GM12878 (cell line): ENCODE results near the gene TBCD. TPM values are rescaled to one million over a fixed set of nuclear protein-coding genes. Genes with fewer than 3 reads are reported as not detected.

Source experiments
- ATAC-seq: fragments of 200-7000 bp; cut with Tn5 transposase; 3 replicates; pipeline ENCODE4 v1.9.1; 2020; ENCODE audit warnings: mild to moderate bottlenecking, moderate library complexity
- BruUV-seq: library from RNA; stranded (reverse); fragments of 400-500 nt; replicated peaks from 2 replicates; lab custom pipeline; 2021; lab: Mats Ljungman, UMichigan
- CTCF ChIA-PET: fragments of 300-600 bp; sonication (Branson Sonifier 250); formaldehyde crosslinking; extraction: SDS; loops from one replicate; lab custom pipeline; 2021; ENCODE audit warnings: inconsistent platforms; lab: Yijun Ruan, JAX
- POLR2A ChIA-PET: fragments of 350-600 bp; formaldehyde crosslinking; extraction: SDS; loops from one replicate; lab custom pipeline; 2021; ENCODE audit warnings: inconsistent platforms; lab: Charles Lee
- RAD21 ChIA-PET: fragments of 300-600 bp; sonication (Branson Sonifier 250); formaldehyde crosslinking; loops from one replicate; lab custom pipeline; 2023; ENCODE audit warnings: antibody characterized with exemption; ENCODE audit not compliant: unreplicated experiment; lab: Charles Lee
- SMC1A ChIA-PET: fragments of 300-600 bp; sonication (Branson Sonifier 250); formaldehyde crosslinking; loops from one replicate; lab custom pipeline; 2023; ENCODE audit not compliant: unreplicated experiment, uncharacterized antibody; lab: Charles Lee
- DNase-seq: peaks from one replicate; pipeline ENCODE4 v3.0.0-alpha.2; 2011; ENCODE audit warnings: low read depth, low spot score
- FAIRE-seq: peaks from 3 replicates; lab custom pipeline; 2011; peaks lifted over from hg19 to GRCh38; lab: Jason Lieb, UNC
- H2AFZ ChIP-seq: 2 replicates; pipeline ENCODE4 v1.6.0; 2011; ENCODE audit warnings: low read depth, low read length, control low read depth; ENCODE audit not compliant: control insufficient read depth
- H3K27ac ChIP-seq: 2 replicates; pipeline ENCODE4 v1.5.1; 2011; ENCODE audit warnings: control low read depth; ENCODE audit not compliant: control insufficient read depth, insufficient read depth
- H3K27me3 ChIP-seq, 2 experiments: replicated peaks in 1 of 2; 2 replicates each; pipeline versions ENCODE4 v1.6.0 to v1.6.1; 2011; ENCODE audit warnings: low read length in 1 of 2; ENCODE audit not compliant: control insufficient read depth in 2 of 2, insufficient read depth in 2 of 2
- H3K36me3 ChIP-seq, 2 experiments: 2 replicates each; pipeline ENCODE4 v1.5.1; 2011; ENCODE audit warnings: low read length in 1 of 2; ENCODE audit not compliant: control insufficient read depth in 2 of 2, insufficient read depth in 2 of 2
- H3K4me1 ChIP-seq: 2 replicates; pipeline ENCODE4 v1.6.1; 2011; ENCODE audit warnings: mild to moderate bottlenecking, low read length, moderate library complexity, mixed read lengths; ENCODE audit not compliant: control insufficient read depth, insufficient read depth
- H3K4me2 ChIP-seq: 2 replicates; pipeline ENCODE4 v1.6.0; 2011; ENCODE audit warnings: control low read depth; ENCODE audit not compliant: control insufficient read depth, insufficient read depth
- H3K4me3 ChIP-seq: fragments of 200-600 bp; sonication (generic); 2 replicates; pipeline ENCODE4 v1.5.1; 2016
- H3K79me2 ChIP-seq: 2 replicates; pipeline ENCODE4 v1.6.0; 2011; ENCODE audit warnings: low read length; ENCODE audit not compliant: control insufficient read depth, insufficient read depth
- H3K9ac ChIP-seq: 2 replicates; pipeline ENCODE4 v1.8.0; 2011; ENCODE audit warnings: low read length, control low read depth, mixed read lengths; ENCODE audit not compliant: control insufficient read depth, insufficient read depth
- H3K9me3 ChIP-seq: replicated peaks from 3 replicates; pipeline ENCODE4 v1.5.1; 2011; ENCODE audit warnings: mild to moderate bottlenecking, low read length; ENCODE audit not compliant: control insufficient read depth, insufficient read depth
- H4K20me1 ChIP-seq: 2 replicates; pipeline ENCODE4 v1.6.0; 2011; ENCODE audit not compliant: control insufficient read depth, insufficient read depth
- CBX3 ChIP-seq: fragments of 200-600 bp; sonication (generic); IDR thresholded peaks from 2 replicates; pipeline ENCODE4 v1.6.1; 2016; ENCODE audit warnings: low read depth, borderline replicate concordance
- CREB1 ChIP-seq: IDR thresholded peaks from 2 replicates; pipeline ENCODE4 v1.6.1; 2012; ENCODE audit warnings: low read depth, mild to moderate bottlenecking, inconsistent platforms
- ETV6 ChIP-seq, 2 experiments: fragments of 450-650 bp in 1 of 2; IDR thresholded peaks in 1 of 2; conservative IDR thresholded peaks in 1 of 2; 2 replicates each; pipeline ENCODE4 v1.6.1; 2014; ENCODE audit warnings: antibody characterized with exemption in 1 of 2, borderline replicate concordance in 1 of 2, low read depth in 1 of 2, mild to moderate bottlenecking in 1 of 2, moderate library complexity in 1 of 2
- JUNB ChIP-seq: IDR thresholded peaks from 2 replicates; pipeline ENCODE4 v1.6.1; 2016; ENCODE audit warnings: antibody characterized with exemption, mild to moderate bottlenecking
- LARP7 ChIP-seq: fragments of 450-650 bp; IDR thresholded peaks from 2 replicates; pipeline ENCODE4 v1.6.1; 2017; ENCODE audit warnings: mild to moderate bottlenecking
- MYC ChIP-seq: IDR thresholded peaks from 2 replicates; pipeline ENCODE4 v1.6.1; 2011; ENCODE audit warnings: mild to moderate bottlenecking, low read length, moderate library complexity, inconsistent platforms; ENCODE audit not compliant: insufficient read depth, insufficient replicate concordance, insufficient read length, severe bottlenecking
- POU2F2 ChIP-seq: IDR thresholded peaks from 3 replicates; pipeline ENCODE4 v1.6.1; 2011; ENCODE audit warnings: low read depth, mild to moderate bottlenecking, low read length, borderline replicate concordance
- RCOR1 ChIP-seq: conservative IDR thresholded peaks from 2 replicates; pipeline ENCODE4 v1.6.1; 2012; ENCODE audit warnings: low read depth, low read length, improper control_type of control experiment
- SRF ChIP-seq, 2 experiments: IDR thresholded peaks; 2 replicates each; pipeline ENCODE4 v1.6.1; 2011; ENCODE audit warnings: low read depth in 2 of 2, low read length in 2 of 2, mild to moderate bottlenecking in 1 of 2, moderate library complexity in 1 of 2
- SUZ12 ChIP-seq: fragments of 200-600 bp; sonication (generic); IDR thresholded peaks from one replicate; pipeline ENCODE4 v1.6.1; 2018; ENCODE audit warnings: antibody characterized with exemption, mild to moderate bottlenecking; ENCODE audit not compliant: unreplicated experiment
- WGBS: methylation state at CpG from one replicate; pipeline ENCODE4 v1.1.6; 2016; ENCODE audit warnings: low lambda C conversion rate; ENCODE audit not compliant: insufficient replicate concordance, insufficient coverage; ENCODE audit errors: missing lambda C conversion rate; 5-methylcytosine and 5-hydroxymethylcytosine counted together
- in situ Hi-C: fragments of 300-500 bp; cut with MboI; formaldehyde crosslinking; loops from 9 replicates; pipeline ENCODE4 v1.14.3; 2018; ENCODE audit warnings: mixed read lengths
- intact Hi-C: fragments of 100-400 bp; cut with micrococcal nuclease; formaldehyde crosslinking; loops from one replicate; pipeline ENCODE4 v1.14.2; 2022; ENCODE audit not compliant: unreplicated experiment
- polyA plus RNA-seq, 11 experiments: library from polyadenylated mRNA; depleted of rRNA in 4 of 11; unstranded in 6 of 11; stranded (reverse) in 5 of 11; fragments of >200 nt; fragmentation: Nextera tagmentation in 4 of 11; fragmentation: Illumina TruSeq in 1 of 11; extraction: Ambion mirVana in 4 of 11; extraction: Trizol in 1 of 11; gene quantifications; 1 replicate in 1 of 11; 2 replicates in 10 of 11; pipeline versions ENCODE4 v1.2.1 to v1.2.3, GENCODE V29; 2011 to 2016; ENCODE audit warnings: inconsistent platforms in 2 of 11, missing spikeins in 2 of 11, low read depth in 1 of 11
- total RNA-seq, 4 experiments: library from RNA; depleted of rRNA in 3 of 4; stranded (reverse); fragments of >200 nt in 3 of 4; fragmentation: Illumina TruSeq in 1 of 4; extraction: Trizol in 1 of 4; gene quantifications; 2 replicates each; pipeline versions ENCODE4 v1.2.1 to v1.2.3, GENCODE V29; 2013 to 2021
- TF ChIP-seq, protein P1 (sequence below): fragments of 150-350 bp; IDR thresholded peaks from 2 replicates; pipeline ENCODE4 v1.6.1; 2016; ENCODE audit warnings: low read depth, low read length
- TF ChIP-seq, protein P2 (sequence below): IDR thresholded peaks from 2 replicates; pipeline ENCODE4 v1.6.1; 2011; ENCODE audit warnings: borderline replicate concordance, low read depth, mild to moderate bottlenecking, moderate library complexity, low read length; ENCODE audit not compliant: insufficient read depth, poor library complexity, severe bottlenecking

Gene TBCD
- total and polyA plus RNA-seq, 10 of the 15 experiments (the other 5 are each of a cell fraction or from before 2014, with no cell fraction given), result 10.3 to 114 (median 52.4) TPM

DNA sequence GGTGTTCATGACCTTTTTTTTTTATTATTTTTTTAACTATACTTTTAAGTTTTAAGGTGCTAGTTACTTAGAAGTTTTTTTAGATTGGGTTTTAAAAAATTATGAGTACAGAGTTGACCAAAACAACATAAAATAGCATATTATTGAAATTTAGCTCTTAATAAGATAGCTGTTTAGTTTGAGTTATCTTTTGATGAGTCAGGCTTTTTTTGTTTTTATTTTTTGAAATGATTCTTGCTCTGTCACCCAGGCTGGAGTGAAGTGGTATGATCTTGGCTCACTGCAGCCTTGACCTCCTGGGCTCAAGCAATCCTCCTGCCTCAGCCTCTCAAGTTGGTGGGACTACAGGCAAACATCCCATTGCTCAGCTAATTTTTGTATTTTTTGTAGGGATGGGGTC lies 74.3 kb downstream of the TBCD start:
- no peak overlapping the region for H3K4me2 ChIP-seq
- H3K27ac ChIP-seq, result no peak overlapping the region
- no peak for FAIRE-seq
- no peak overlapping the region for H3K9ac ChIP-seq
- no peaks in the 10 kb centered on the region for H3K79me2 ChIP-seq
- intact Hi-C loops, result no loop called here
- H2AFZ ChIP-seq, result no peak overlapping the region
- peaks cover 0 to 4% of the 10 kb centered on the region in 2 experiments; a peak in 3 of 4 replicates for H3K36me3 ChIP-seq
- ChIA-PET RAD21 (no interaction called here), CTCF (no interaction called here)
- no TSS peak for BruUV-seq
- in situ Hi-C loops, result no loop called here
- no peak overlapping the region for H3K4me3 ChIP-seq
- no peaks in the 10 kb centered on the region for H3K9me3 ChIP-seq
- no peaks in the 10 kb centered on the region for H4K20me1 ChIP-seq
- no peak for TF ChIP-seq SRF (IDR thresholded peaks at IDR 0.05; ENCODE audit: low read depth in 2 of 2, low read length in 2 of 2)
- TF ChIP-seq, protein P1, sequence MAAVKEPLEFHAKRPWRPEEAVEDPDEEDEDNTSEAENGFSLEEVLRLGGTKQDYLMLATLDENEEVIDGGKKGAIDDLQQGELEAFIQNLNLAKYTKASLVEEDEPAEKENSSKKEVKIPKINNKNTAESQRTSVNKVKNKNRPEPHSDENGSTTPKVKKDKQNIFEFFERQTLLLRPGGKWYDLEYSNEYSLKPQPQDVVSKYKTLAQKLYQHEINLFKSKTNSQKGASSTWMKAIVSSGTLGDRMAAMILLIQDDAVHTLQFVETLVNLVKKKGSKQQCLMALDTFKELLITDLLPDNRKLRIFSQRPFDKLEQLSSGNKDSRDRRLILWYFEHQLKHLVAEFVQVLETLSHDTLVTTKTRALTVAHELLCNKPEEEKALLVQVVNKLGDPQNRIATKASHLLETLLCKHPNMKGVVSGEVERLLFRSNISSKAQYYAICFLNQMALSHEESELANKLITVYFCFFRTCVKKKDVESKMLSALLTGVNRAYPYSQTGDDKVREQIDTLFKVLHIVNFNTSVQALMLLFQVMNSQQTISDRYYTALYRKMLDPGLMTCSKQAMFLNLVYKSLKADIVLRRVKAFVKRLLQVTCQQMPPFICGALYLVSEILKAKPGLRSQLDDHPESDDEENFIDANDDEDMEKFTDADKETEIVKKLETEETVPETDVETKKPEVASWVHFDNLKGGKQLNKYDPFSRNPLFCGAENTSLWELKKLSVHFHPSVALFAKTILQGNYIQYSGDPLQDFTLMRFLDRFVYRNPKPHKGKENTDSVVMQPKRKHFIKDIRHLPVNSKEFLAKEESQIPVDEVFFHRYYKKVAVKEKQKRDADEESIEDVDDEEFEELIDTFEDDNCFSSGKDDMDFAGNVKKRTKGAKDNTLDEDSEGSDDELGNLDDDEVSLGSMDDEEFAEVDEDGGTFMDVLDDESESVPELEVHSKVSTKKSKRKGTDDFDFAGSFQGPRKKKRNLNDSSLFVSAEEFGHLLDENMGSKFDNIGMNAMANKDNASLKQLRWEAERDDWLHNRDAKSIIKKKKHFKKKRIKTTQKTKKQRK, result no peak
- TF ChIP-seq CREB1, result no peak
- TF ChIP-seq SUZ12, result no peak
- TF ChIP-seq, all 136 proteins: peak for 0
- ChIA-PET POLR2A (no interaction called here), SMC1A (no interaction called here)
- ATAC-seq, result no peak
- H3K4me1 ChIP-seq, result no peaks in the 10 kb centered on the region
- H3K27me3 ChIP-seq, result no peaks in the 10 kb centered on the region
- no peak for DNase-seq

DNA sequence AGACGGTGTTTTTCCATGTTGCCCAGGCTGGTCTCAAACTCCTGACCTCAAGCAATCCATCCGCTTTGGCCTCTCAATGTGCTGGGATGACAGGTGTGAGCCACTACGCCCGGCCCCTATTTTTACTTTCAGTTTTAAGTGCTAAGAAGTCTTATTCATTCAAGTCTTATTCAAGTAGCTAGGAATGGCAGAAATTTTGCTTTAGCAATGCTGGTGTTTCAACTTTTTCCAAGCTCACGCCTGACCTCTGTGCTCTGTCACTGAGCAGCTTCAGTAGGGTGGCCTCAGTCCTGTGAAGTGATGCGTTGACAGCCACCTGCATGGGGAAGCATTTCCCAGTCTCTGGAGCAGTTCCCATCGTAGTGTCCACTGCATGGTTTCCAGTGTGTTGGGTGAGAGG lies 75.1 kb downstream of the TBCD start:
- DNase-seq, result no peak
- no peak overlapping the region for H3K9ac ChIP-seq
- H3K27ac ChIP-seq, result no peak overlapping the region
- H2AFZ ChIP-seq, result no peak overlapping the region
- 97% methylated on average over 7 of the region's 7 CpGs for WGBS
- no peaks in the 10 kb centered on the region for H3K27me3 ChIP-seq
- no peaks in the 10 kb centered on the region for H3K4me1 ChIP-seq
- H3K4me3 ChIP-seq, result no peak overlapping the region
- FAIRE-seq, result no peak
- peaks cover 0 to 4% of the 10 kb centered on the region in 2 experiments; a peak in 3 of 4 replicates for H3K36me3 ChIP-seq
- RAD21 ChIA-PET, result no interaction called here
- H3K79me2 ChIP-seq, result no peaks in the 10 kb centered on the region
- BruUV-seq, result no TSS peak
- SMC1A ChIA-PET, result interaction anchor here (1.0 kb wide), 1 partner anchor 10 kb away, joined by 4 read pairs; no protein-coding TSS in a partner anchor
- CTCF ChIA-PET, result no interaction called here
- H4K20me1 ChIP-seq, result no peaks in the 10 kb centered on the region
- in situ Hi-C loops, result no loop called here
- intact Hi-C loops, result no loop called here
- no peak for ATAC-seq
- POLR2A ChIA-PET, result no interaction called here
- no peaks in the 10 kb centered on the region for H3K9me3 ChIP-seq
- no peak overlapping the region for H3K4me2 ChIP-seq
- TF ChIP-seq MYC (no peak), CBX3 (no peak), ETV6 (conservative IDR thresholded peaks at IDR 0.05 in 1 of 2, IDR thresholded peaks at IDR 0.05 in 1 of 2; ENCODE audit: borderline replicate concordance in 1 of 2, low read depth in 1 of 2) (no peak), JUNB (no peak), LARP7 (no peak), RCOR1 (no peak), POU2F2 (no peak)
- TF ChIP-seq, protein P2, sequence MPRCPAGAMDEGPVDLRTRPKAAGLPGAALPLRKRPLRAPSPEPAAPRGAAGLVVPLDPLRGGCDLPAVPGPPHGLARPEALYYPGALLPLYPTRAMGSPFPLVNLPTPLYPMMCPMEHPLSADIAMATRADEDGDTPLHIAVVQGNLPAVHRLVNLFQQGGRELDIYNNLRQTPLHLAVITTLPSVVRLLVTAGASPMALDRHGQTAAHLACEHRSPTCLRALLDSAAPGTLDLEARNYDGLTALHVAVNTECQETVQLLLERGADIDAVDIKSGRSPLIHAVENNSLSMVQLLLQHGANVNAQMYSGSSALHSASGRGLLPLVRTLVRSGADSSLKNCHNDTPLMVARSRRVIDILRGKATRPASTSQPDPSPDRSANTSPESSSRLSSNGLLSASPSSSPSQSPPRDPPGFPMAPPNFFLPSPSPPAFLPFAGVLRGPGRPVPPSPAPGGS, result no peak
